K562 (cell line): ENCODE measurements around the gene ZMYND8. TPM values are rescaled to one million over a fixed set of nuclear protein-coding genes. Genes with fewer than 3 reads are reported as not detected.
A peak's percentile ranks its signal among the peaks of the same experiment; 100 is the strongest.

Experiments
- ATAC-seq: fragments of 200-7000 bp; cut with Tn5 transposase; 3 replicates; pipeline ENCODE4 v1.9.1; 2020; ENCODE audit warnings: moderate library complexity
- BruUV-seq: library from RNA; stranded (reverse); fragments of 400-500 nt; replicated peaks from 2 replicates; lab custom pipeline; 2021; lab: Mats Ljungman, UMichigan
- CTCF ChIA-PET: fragments of 300-600 bp; formaldehyde crosslinking; extraction: SDS; loops from one replicate; lab custom pipeline; 2021; ENCODE audit warnings: low intra/inter-chr PET ratio; lab: Yijun Ruan, JAX
- POLR2A ChIA-PET: fragments of 300-600, 350-650 bp; sonication (Branson Sonifier 250); formaldehyde crosslinking; extraction: SDS; loops from one replicate; lab custom pipeline; 2021; ENCODE audit warnings: antibody characterized with exemption, inconsistent platforms; lab: Yijun Ruan, JAX
- DNase-seq, 4 experiments: peaks; one replicate each; pipeline versions ENCODE4 v3.0.0 to v3.0.0-alpha.2; 2011 to 2018; ENCODE audit warnings: low spot score in 3 of 4, mixed read lengths in 3 of 4; ENCODE audit errors: extremely low read depth in 1 of 4
- FAIRE-seq: peaks from 2 replicates; lab custom pipeline; 2011; peaks lifted over from hg19 to GRCh38; lab: Jason Lieb, UNC
- H2AFZ ChIP-seq: 2 replicates; pipeline ENCODE4 v1.6.0; 2011; ENCODE audit warnings: low read depth, low read length, control low read depth, inconsistent platforms
- H3K27ac ChIP-seq: fragments of 200-600 bp; 3 replicates; pipeline ENCODE4 v1.8.0; 2011; ENCODE audit warnings: low read depth, mild to moderate bottlenecking, control low read depth, inconsistent platforms, low read length, moderate library complexity, mixed read lengths; ENCODE audit errors: extremely low read depth
- H3K27me3 ChIP-seq, 2 experiments: fragments of 300-600 bp in 1 of 2; 2 replicates in 1 of 2; 3 replicates in 1 of 2; pipeline versions ENCODE4 v1.6.0 to v1.8.0; 2011; ENCODE audit warnings: inconsistent platforms in 2 of 2, low read length in 2 of 2, mild to moderate bottlenecking in 1 of 2, mixed read lengths in 1 of 2, moderate library complexity in 1 of 2; ENCODE audit not compliant: control insufficient read depth in 2 of 2, insufficient read depth in 2 of 2
- H3K36me3 ChIP-seq: fragments of 300-600 bp; 3 replicates; pipeline ENCODE4 v1.8.0; 2011; ENCODE audit warnings: mild to moderate bottlenecking, low read length, inconsistent platforms; ENCODE audit not compliant: control insufficient read depth, insufficient read depth
- H3K4me1 ChIP-seq, 2 experiments: fragments of 200-600 bp in 1 of 2; replicated peaks in 1 of 2; 2 replicates in 1 of 2; 3 replicates in 1 of 2; pipeline versions ENCODE4 v1.5.1 to v1.8.0; 2011; ENCODE audit warnings: inconsistent platforms in 2 of 2, low read length in 2 of 2, mild to moderate bottlenecking in 1 of 2, mixed read lengths in 1 of 2, moderate library complexity in 1 of 2; ENCODE audit not compliant: control insufficient read depth in 2 of 2, insufficient read depth in 2 of 2
- H3K4me2 ChIP-seq: 2 replicates; pipeline ENCODE4 v1.6.1; 2011; ENCODE audit warnings: low read length, control low read depth, inconsistent platforms, mixed read lengths; ENCODE audit not compliant: insufficient read depth
- H3K4me3 ChIP-seq: fragments of 200-600 bp; sonication (generic), shearing (Covaris generic); 2 replicates; pipeline ENCODE4 v1.5.1; 2016; ENCODE audit warnings: control low read depth, inconsistent platforms
- H3K79me2 ChIP-seq: fragments of 200-600 bp; 3 replicates; pipeline ENCODE4 v1.8.0; 2011; ENCODE audit warnings: low read length, inconsistent platforms; ENCODE audit not compliant: control insufficient read depth, insufficient read depth
- H3K9ac ChIP-seq, 2 experiments: 2 replicates each; pipeline versions ENCODE4 v1.6.0 to v1.6.1; 2011; ENCODE audit warnings: low read depth in 2 of 2, low read length in 2 of 2, control low read depth in 1 of 2, inconsistent platforms in 1 of 2, mild to moderate bottlenecking in 1 of 2, mixed read lengths in 1 of 2; ENCODE audit not compliant: insufficient read depth in 1 of 2
- H3K9me1 ChIP-seq: one replicate; pipeline ENCODE4 v1.6.0; 2011; ENCODE audit warnings: inconsistent platforms, mild to moderate bottlenecking, low read length, moderate library complexity; ENCODE audit not compliant: control insufficient read depth, insufficient read depth
- H3K9me3 ChIP-seq: replicated peaks from 2 replicates; pipeline ENCODE4 v1.5.1; 2011; ENCODE audit warnings: low read depth, low read length, inconsistent platforms; ENCODE audit not compliant: control insufficient read depth, insufficient read depth
- H4K20me1 ChIP-seq: replicated peaks from 2 replicates; pipeline ENCODE4 v1.6.1; 2011; ENCODE audit warnings: low read length, inconsistent platforms, mixed read lengths; ENCODE audit not compliant: control insufficient read depth, insufficient read depth
- ERF ChIP-seq: fragments of 450-650 bp; formaldehyde crosslinking; IDR thresholded peaks from 2 replicates; pipeline ENCODE4 v1.4.0; 2020; ENCODE audit warnings: mild to moderate bottlenecking, mixed read lengths
- WGBS: fragments of 100-300 bp; shearing (Covaris generic); methylation state at CpG from one replicate; pipeline ENCODE4 v1.1.6; 2016; ENCODE audit warnings: low coverage, mixed read lengths; ENCODE audit not compliant: insufficient coverage; ENCODE audit errors: missing lambda C conversion rate; 5-methylcytosine and 5-hydroxymethylcytosine counted together
- in situ Hi-C: fragments of 300-500 bp; cut with MboI; formaldehyde crosslinking; loops from 4 replicates; pipeline ENCODE4 v1.15.0; 2018; ENCODE audit warnings: inconsistent platforms, mixed read lengths
- intact Hi-C: fragments of 100-400 bp; cut with micrococcal nuclease; formaldehyde crosslinking; loops from 2 replicates; pipeline ENCODE4 v1.14.2; 2022
- polyA plus RNA-seq, 8 experiments: library from polyadenylated mRNA; depleted of rRNA in 4 of 8; stranded (reverse) in 5 of 8; unstranded in 3 of 8; fragments of >200 nt; fragmentation: Nextera tagmentation in 2 of 8; fragmentation: Illumina TruSeq in 1 of 8; extraction: Ambion mirVana in 2 of 8; extraction: Trizol in 1 of 8; gene quantifications; 2 replicates each; pipeline versions ENCODE4 v1.2.1 to v1.2.3, GENCODE V29; 2011 to 2014; ENCODE audit warnings: inconsistent platforms in 1 of 8, missing spikeins in 1 of 8
- total RNA-seq, 7 experiments: library from RNA; depleted of rRNA in 6 of 7; stranded (reverse); fragments of >200 nt in 6 of 7; fragmentation: Illumina TruSeq in 2 of 7; extraction: Trizol in 2 of 7; gene quantifications; 2 replicates each; pipeline versions ENCODE4 v1.2.1 to v1.2.3, GENCODE V29; 2011 to 2021; ENCODE audit warnings: low replicate concordance in 1 of 7
- TF ChIP-seq, protein P1 (sequence below), 3 experiments: fragments of 200-800 bp in 1 of 3; fragments of 250-450 bp in 1 of 3; fragments of 450-650 bp in 1 of 3; sonication (Bioruptor Pico) in 1 of 3; sonication (Bioruptor generic) in 1 of 3; formaldehyde crosslinking in 1 of 3; IDR thresholded peaks; 2 replicates each; pipeline versions ENCODE4 v1.6.1 to v1.8.0; 2016 to 2022; ENCODE audit warnings: mild to moderate bottlenecking in 2 of 3, missing genetic modification characterization in 2 of 3, missing compliant biosample characterization in 1 of 3, moderate library complexity in 1 of 3

The ZMYND8 gene
- total and polyA plus RNA-seq, 9 of the 15 experiments (the other 6 are each of a cell fraction or from before 2014, with no cell fraction given), result 31.8 to 148 (median 71.9) TPM

DNA sequence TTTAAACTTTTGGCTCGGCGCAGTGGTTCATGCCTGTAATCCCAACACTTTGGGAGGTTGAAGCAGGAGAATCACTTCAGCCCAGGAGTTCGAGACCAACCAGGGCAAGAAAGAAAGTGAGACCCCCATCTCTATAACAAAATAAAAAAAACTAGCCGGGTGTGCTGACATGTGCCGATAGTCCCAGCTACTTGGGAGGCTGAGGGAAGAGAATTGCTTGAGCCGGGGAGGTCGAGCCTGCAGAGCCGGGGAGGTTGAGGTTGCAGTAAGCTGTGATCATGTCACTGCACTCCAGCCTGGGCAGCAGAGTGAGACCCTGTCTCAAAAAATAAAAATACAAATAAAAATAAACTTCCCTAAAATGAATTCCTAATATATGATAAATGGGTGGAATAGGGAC, 50.4 kb downstream of the ZMYND8 start:
- Histone ChIP-seq H2AFZ (no peak overlapping the region), H3K9me1 (peaks cover 3% of the 10 kb centered on the region), H3K9me3 (no peaks in the 10 kb centered on the region), H3K36me3 (peaks cover 97% of the 10 kb centered on the region), H3K4me1 (peaks cover 0 to 6% of the 10 kb centered on the region in 2 experiments; a peak in 2 of 5 replicates), H3K4me2 (no peak overlapping the region), H4K20me1 (peaks cover 22% of the 10 kb centered on the region), H3K27me3 (no peaks in the 10 kb centered on the region), H3K4me3 (no peak overlapping the region), H3K27ac (no peak overlapping the region), H3K9ac (no peak overlapping the region), H3K79me2 (peaks cover 100% of the 10 kb centered on the region)
- no peak for ATAC-seq
- TF ChIP-seq, protein P1, sequence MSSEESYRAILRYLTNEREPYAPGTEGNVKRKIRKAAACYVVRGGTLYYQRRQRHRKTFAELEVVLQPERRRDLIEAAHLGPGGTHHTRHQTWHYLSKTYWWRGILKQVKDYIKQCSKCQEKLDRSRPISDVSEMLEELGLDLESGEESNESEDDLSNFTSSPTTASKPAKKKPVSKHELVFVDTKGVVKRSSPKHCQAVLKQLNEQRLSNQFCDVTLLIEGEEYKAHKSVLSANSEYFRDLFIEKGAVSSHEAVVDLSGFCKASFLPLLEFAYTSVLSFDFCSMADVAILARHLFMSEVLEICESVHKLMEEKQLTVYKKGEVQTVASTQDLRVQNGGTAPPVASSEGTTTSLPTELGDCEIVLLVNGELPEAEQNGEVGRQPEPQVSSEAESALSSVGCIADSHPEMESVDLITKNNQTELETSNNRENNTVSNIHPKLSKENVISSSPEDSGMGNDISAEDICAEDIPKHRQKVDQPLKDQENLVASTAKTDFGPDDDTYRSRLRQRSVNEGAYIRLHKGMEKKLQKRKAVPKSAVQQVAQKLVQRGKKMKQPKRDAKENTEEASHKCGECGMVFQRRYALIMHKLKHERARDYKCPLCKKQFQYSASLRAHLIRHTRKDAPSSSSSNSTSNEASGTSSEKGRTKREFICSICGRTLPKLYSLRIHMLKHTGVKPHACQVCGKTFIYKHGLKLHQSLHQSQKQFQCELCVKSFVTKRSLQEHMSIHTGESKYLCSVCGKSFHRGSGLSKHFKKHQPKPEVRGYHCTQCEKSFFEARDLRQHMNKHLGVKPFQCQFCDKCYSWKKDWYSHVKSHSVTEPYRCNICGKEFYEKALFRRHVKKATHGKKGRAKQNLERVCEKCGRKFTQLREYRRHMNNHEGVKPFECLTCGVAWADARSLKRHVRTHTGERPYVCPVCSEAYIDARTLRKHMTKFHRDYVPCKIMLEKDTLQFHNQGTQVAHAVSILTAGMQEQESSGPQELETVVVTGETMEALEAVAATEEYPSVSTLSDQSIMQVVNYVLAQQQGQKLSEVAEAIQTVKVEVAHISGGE (CRISPR knock-in tag; IDR thresholded peaks at IDR 0.05), result peak in 1 of 3 experiments; percentile 49; a peak in 1 of 6 replicates
- TF ChIP-seq ERF (CRISPR knock-in tag), result no peak
- in situ Hi-C loops (loop anchor here (5.0 kb wide), 1 partner anchor 76 kb away; no protein-coding TSS in a partner anchor), intact Hi-C loops (no loop called here)
- DNase-seq, result no peak
- FAIRE-seq, result no peak
- 93% methylated on average over 8 of the region's 8 CpGs for WGBS
- ChIA-PET CTCF (interaction anchor here (0.6 kb wide), 1 partner anchor 78 kb away, joined by 4 read pairs; no protein-coding TSS in a partner anchor), POLR2A (interaction anchor here (0.6 to 1.3 kb wide), 6 partner anchors 12 to 147 kb away, joined by 3 to 4 read pairs (median 3); no protein-coding TSS in a partner anchor)
- BruUV-seq, result no TSS peak
